Activated T-cell treated with anti-CD3 and anti-CD28 coated beads for 1 hour (primary cell): Measurements from ENCODE around the gene SALL4.
"Not testable (repeated sequence)": the region's sequence is repeated elsewhere in the genome, so short reads cannot be mapped to it uniquely, and the experiment has no call there.

Experiments used
- DNase-seq: peaks from one replicate; pipeline ENCODE4 v3.0.0-alpha.2; 2020; ENCODE audit warnings: low read depth

SALL4 gene

DNA sequence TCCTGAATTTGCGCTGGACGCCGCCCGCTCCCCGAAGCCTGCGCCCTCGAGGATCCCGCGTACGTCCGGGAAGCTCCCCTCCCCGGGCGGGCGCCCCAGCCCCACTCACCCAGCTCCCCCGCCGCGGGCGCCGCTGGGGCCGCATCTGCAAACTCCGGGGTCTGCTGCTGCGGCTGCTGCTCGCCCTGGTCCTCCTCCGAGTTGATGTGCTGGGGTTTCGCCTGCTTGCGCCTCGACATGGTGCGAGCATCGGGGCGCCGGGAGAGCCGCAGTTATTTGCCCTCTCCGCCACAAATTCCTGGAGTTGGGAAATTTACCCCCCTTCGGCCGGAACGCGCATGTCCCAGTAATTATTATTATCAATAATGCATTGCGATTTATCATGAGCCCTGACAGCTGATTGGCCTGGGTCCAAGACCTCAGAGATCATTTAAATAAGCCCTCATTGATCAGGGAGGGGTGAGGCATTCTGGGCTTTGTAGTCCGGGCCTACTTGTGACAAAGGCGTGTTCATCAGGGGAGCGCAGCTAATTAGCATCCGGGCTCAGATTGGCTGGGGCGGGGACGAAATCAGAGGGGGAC, at the start of gene SALL4:
Gene SALL4 (minus strand): TSS at position 352 of the 582 bp plus-strand sequence. CDS start 113 bp downstream, at position 239.
- no peak for DNase-seq

DNA sequence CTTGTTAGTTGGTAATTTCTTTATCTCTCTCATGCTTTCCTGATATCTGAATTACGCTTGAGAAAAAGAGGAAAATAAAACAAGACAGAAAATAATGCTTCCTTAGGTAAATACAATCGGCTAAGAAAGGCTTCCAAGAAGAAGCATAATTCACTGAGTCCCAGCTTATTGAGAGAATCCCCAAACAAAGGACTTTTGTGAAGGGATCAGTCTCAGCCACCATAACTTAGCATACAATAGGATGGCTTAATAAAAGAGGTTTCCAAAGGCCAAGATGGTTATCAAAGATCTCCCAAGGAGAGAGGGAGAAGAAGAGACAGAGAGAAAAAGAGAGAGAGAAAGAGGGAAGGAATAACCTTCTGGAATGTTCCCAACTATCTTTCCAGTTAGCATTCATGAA, 46.0 kb upstream of the SALL4 start:
- DNase-seq: no peak

DNA sequence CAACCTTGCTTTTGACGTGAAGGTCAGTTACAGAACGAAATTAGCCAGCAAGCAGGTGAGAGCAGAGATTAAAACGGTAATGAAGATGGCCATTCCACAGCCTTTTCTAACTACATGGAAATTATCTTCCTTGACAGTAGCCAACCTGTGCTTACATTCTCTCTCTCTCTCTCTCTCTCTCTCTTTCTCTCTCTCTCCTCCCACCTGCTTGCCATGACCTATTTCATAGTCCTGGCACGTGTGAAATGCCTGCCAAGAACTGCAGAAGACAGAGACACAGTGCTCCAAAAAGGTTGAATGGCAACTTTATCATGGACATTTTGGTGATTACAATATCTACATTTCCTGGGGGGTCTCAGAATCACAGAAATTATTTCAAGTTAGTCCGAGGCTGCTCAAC, 38.5 kb upstream of the SALL4 start:
- no peak for DNase-seq

DNA sequence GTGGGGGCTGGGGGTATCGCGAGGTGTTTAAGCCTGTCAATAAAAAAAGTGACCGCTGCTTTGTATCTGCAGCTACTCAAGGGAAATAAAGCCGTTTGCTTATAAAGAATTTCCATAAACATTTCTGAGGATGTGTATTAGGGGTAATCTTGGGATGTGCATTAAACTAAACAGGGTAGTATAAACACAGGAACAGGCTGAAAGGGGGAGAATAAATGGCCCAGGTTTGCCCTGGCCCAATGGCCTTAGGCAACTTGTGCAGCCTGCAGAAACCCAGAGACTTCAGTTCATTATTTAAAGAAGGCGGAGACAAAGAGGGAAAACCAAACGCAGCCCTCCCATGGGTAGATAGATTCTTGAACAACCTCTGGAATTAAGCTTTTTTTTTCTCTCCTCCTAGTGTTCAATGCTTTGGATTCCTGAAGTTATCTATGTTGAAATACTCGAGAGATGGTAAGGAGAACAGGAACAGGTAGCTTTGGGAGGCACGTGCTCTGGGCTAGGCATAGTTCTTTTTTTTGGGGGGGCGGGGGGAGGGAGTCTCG, 35.6 kb upstream of the SALL4 start:
- DNase-seq: no peak

DNA sequence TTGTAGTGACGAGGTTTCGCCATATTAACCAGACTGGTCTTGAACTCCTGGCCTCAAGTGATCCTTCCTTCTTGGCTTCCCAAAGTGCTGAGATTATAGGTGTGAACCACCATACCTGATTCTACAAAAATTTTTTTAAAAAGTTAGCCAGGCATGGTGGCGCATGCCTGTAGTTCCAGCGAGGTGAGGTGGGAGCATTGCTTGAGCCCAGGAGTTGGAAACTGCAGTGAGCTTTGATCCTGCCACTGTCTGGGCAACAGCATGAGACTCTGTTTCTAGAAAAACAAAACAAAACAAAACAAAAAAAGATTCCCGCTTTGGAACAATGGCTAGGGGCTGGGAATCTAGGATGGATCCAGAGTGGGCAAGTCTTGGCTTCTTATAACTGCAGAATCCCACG, 35.1 kb upstream of the SALL4 start:
- no peak for DNase-seq

DNA sequence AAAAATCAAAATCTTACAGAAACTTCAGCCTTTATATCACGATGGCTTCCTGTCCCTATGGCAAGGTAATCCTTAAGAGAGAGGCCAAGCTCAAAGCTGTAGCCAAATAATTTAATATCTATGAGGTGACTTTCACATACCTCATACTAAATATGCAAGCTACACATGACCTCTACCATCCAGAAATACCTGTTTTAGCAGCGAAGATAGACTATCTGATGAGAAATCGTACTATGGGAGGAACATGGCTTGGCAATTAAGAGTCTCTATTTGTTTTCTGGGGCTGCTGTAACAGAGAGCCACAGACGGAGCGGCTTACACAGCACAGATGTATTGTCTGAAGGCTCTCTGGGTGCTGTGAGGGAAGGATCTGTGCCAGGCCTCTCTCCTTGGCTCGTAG, 31.0 kb upstream of the SALL4 start:
- DNase-seq: no peak

DNA sequence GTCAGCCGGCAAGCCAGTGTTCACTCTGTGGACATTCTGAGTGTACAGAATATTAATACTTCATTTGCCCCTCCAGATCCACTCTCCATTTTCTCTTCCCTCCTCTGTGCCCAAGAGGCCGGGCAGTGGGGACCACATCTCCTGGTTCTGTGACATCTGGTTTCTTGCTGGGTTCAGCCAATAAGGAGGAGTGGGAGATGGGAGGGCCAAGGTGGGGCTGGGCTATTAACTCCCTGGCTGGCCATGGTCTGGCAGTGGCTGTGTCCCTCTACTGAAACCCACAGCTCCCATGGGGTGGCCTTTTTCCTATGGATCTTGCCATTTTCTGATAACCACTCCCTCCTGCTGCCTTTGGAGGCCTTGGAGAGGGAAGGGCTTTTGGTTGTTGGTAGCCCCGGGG, 30.0 kb upstream of the SALL4 start:
- DNase-seq: no peak

DNA sequence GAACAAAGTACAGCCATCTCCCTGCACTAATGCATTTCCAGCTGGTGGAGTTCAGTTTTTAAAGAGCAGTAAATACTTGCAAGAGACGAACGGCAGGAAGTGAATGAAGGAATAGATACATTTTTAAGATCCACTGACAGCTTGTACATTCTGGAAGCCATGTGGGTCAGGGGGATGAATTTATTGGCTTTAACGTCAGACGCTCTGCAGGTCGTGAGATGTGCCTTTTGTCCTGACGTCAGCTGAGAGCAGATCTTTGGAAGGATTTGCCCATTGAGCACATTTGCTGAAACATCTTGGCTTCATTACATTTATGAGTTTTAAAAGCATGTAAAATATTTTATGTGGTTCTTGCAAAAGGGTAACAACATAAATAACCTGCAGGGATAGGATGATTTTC, 29.5 kb upstream of the SALL4 start:
- no peak for DNase-seq

DNA sequence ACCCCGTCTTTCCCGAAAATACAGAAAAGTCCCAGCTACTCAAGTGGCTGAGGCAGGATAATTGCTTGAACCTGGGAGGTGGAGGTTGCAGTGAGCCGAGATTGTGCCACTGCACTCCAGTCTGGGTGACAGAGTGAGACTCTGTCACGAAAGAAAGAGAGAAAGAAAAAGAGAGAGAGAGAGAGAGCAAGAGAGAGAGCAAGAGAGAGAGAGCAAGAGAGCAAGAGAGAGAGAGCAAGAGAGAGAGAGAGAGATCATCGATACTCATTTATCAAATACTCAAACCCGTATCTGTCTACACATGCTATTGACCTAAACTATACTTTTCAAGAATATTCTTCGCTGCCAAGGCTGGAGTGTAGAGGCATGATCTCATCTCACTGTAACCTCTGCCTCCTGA, 28.2 kb upstream of the SALL4 start:
- no peak for DNase-seq

DNA sequence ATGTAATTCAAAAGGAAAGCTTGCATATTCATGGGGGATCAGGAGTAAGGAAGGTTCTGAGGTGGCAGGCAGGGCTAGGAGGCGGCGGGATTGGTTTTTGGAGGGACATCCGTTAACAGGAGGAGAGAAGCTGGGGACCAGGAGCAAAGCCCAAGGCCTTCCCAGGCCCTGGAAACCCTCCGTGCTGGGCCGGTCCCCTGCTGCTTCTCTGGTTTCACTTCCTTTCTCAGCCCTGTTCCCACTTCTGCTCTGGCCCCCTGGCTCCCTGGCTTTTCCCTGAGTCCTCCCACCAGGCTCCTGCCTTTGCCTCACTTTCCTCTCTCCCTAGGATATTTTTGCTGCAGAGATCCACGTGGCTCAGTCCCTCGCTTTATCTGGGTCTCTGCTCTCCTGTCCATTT, 26.4 kb upstream of the SALL4 start:
- DNase-seq: no peak

DNA sequence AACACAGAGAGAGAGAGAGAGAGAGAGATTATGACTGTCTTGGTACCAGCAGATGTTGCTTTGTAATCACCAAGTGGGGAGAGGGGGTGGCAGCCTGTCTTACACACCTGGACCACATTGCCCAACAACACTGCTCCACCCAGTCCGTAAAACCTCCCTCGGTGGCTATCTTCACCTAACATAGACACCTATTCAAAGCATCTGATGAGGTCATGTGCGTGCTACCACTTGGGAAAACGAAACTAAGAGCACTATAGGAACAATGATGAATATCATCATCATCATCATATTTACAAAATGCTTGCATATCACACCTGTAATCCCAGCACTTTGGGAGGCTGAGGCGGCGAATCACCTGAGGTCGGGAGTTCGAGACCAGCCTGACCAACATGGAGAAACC, 24.1 kb upstream of the SALL4 start:
- DNase-seq: no peak

DNA sequence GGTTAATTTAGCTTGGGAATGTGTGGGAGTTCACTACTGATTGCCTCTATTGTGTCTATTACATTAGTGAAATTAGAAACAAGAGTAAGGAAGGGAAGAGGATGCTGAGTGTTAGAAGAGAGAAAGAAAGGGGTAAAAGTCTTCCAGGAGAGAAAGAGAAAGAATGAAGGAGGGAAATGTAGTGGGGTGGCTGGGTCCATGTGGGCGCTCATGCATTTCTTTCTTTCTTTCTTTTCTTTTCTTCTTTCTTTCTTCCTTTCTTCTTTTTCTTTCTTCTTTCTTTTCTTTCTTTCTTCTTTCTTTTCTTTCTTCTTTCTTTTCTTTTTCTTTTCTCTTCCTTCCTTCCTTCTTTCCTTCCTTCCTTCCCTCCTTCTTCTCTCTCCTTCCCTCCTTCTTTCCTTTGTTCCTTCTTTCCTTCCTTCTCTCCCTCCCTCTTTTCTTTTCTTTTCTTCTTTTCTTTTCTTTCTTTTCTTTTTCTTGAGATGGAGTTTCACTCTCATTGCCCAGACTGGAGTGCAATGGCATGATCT, 16.2 kb upstream of the SALL4 start:
- no peak for DNase-seq

DNA sequence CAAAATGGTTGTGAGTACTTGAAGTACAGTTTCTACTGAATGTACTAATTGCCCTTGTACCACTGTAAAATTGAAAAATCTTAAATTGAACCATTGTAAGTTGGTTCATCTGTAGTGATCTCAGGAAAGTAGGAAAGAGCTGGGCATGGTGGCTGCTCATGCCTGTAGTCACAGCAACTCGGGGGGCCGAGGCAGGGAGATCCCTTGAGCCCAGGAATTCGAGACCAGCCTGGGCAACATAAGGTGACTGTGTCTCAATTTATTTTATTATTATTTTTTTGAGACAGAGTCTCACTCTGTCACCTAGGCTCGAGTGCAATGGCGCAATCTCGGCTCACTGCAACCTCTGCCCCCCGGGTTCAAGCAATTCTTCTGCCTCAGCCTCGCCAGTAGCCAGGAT, 14.5 kb upstream of the SALL4 start:
- not testable (repeated sequence) for DNase-seq

DNA sequence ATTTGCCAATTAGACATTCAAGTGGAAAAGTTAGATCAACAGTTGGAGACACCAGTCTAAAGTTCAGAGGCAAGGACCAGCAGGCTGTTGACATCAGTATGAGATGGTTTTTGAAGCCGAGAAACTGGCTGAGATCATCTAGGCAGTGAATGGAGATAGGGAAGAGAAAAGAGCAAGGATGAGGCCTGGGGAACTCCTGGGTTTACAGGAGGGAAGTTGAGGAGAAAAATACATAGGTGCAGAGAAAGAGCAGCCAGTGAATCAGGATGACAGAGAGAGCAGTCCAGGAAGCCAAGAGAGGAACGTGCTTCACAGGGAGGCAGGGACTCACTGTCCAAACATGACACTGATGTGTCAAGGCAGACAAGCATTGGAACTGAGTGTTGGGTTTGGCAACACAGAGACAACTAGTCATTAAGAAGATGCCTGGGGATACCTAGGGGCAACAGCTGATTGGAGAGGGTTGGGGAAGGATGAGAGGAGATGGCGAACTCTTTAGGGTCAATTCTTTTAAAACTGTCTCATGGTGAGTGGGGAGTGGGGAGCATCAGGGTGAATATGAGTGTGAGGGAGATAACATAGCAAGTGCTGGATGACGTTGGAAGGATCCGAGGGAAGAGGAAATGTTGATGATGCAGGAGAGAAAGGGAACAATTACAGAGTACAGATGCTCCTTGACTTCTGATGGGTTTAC, 13.2 kb upstream of the SALL4 start:
- no peak for DNase-seq

DNA sequence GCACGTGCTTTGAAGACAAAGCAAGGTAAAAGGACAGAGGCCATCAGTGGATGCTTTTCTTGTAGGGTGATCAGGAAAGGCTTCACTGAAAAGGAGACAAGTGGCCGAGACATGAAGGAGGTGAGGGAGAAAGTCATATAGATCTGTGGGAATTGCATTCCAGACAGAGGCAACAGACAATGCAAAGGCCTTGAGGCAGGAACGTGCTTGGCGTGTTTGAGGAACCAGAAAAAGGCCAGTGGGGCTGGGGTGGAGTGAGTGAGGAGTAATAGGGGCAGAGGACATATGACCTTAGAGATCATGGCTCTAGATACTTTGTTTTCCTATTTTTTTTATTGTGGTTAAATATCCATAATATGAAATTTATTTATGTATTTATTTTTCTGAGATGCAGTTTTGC, 10.5 kb upstream of the SALL4 start:
- no peak for DNase-seq

DNA sequence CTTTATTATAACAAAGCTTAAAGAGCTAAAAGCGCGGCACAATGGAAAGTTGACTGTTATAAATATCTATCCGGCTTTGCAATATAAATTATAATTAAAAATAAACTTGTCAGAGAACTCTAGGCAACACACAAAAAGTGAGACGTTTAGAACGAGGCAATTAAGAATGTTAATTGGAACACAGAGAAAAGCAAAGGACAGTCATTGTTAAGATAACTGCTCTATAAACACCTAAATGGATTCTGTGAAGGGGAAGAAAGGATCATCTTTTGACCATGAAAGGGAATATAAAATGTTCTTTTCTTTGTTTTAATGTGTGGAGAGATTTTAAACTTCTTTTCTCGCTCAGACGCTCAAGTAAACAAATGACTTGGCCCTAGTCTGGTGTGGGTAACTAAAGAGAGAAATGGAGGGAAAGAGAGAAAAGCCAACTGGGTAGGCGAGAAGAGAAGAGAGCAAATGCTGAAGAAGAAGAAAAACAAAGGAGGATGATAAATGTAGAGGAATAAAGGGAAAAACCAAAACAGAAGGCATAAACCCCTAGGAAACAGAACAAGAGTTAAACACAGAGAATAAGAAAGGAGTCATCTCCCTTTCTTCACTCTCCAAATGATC, 9.3 kb upstream of the SALL4 start:
- no peak for DNase-seq

DNA sequence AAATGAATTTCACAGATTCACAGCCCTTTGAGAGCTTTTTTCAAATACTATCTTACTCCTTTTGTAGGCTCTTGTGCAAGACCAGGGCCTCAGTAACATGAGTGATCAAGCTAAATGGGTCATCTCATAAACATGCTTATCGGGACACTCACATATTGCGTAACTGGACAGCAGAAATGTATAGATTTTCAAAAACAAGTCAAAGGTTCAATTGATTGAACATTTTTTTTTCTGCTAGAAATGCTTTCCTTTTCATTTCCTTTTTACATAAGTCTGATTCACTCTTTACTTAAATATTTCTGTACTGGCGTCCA, 8.7 kb upstream of the SALL4 start:
- no peak for DNase-seq

DNA sequence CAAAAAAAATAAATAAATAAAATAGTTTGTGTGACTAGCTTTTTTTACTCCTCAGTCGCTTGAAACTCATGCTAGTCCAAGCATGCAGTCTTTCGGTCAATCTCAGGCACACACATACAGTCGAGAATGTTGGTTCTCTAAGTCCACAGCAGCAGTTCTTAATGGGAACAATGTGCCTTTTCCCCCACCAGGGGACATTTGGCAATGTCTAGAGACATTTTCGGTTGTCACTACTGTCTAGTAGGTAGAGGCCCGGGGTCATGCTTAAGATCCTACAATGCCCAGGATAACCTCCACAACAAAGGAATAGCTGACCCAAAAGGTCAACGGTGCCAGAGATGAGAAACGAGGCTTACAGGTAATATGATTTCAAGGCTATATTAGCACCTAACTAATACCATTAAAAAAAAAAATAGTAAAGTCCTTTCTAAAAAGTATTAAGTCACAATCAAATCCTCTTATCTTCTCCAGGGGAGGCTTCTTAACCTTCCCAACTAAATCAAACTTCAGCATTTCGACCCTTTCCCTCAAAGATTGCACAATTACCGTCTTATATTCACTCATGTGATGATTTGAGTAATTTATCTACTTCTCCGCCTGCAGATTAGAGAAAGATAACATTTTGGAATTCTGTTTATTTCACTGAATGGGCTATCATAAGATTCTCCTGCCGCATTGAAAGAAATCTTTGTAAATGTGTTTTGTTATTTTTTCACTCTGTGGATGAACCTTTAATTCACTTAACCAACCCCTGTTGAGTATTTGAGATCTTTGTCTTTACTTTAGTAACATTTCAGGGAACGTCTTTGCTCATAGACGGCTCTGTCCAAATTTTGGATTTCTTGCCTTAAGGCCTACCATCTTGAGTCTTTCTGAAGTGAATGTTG, 8.1 kb upstream of the SALL4 start:
- DNase-seq: no peak

DNA sequence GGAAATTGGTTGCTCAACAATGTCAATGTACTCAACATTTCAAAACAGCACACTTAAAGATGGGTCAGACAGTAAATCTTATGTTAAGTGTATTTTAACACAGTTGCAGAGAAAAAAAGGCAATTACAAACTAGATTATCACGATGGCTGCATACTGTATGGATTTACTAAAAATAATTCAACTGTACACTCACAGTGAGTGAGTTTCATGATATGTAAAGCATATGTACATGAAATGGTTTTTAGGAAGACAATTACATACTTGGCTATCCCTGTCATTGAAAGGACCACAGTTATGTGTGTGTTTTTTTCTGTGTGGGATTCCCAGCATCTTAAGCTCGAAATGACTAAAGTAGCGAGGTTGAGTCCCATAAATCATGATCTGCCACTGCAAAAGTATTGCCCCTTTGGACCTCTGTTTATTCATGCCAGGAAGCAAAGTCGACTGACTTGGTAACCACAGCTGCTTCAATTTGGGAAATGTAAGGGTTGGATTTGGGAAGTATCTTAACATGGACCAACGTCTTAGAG, 5.5 kb upstream of the SALL4 start:
- no peak for DNase-seq

DNA sequence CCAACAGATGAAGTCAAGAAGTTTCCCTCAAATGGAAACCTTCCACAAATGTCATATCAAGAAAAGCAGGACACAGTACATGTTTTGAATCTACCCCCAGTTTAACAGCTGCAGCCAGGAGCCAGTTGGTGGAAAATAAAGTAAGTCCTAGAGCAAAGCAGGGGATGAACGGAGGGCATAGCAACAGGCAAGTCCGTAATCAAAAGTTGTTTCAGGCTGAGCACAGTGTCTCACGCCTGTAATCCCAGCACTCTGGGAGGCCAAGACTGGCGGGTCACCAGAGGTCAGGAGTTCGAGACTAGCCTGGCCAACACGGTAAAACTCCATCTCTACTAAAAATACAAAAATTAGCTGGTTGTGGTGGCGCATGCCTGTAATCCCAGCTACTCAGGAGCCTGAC, 2.4 kb upstream of the SALL4 start:
- DNase-seq: no peak

DNA sequence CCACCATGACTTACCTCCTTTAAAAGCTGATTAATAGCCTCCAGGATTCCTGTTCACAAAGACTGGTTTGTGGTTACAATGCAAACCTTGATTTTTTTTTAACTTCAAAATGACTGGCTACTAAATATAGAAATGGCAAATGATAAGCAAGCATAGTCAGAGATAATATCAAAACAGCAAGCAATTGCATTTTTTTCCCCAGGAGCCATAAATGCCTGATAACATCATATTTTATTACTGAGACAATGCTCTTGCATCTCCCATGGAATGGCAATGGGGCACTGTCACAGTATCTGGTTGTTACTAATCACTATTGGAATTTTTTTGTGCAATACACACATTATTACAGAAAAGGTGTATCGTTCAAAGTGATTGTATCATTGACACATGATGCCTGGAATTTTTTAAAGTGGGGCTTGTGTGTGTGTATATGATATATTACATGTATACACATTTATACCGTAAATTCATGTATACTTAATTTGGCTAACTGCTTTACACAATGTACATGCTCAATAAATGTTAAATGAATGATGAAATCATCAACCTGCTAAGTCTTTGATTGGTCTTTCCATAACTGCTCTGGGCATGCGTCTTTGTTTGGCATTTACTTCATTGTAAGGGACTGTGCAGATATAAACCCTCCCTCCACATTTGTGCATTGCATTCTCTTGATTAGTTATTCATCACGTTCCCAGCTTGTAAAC, 980 bp upstream of the SALL4 start:
- DNase-seq: no peak

DNA sequence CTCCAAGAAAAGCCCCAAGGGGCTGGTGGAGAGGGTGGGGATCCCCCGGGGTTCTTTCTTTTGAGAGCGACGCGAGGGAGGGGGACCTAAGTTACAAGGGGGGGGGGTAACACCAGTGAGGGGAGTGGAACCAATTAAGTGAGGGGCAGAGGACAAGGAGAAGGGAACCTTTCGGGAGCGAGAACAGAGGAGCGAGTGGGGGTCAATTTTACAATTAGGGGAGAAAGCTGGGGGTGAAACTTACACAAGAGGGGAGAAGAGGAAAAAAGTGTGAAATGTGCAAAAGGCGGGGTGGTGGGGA, 548 bp downstream of the SALL4 start:
- no peak for DNase-seq
